ENCODE results near the gene E4F1. TPM values are rescaled to one million over a fixed set of nuclear protein-coding genes. Genes with fewer than 3 reads are reported as not detected.

E4F1 gene
- total RNA-seq, 2 experiments from 2014 or later: 33.8 to 34.3 TPM

DNA sequence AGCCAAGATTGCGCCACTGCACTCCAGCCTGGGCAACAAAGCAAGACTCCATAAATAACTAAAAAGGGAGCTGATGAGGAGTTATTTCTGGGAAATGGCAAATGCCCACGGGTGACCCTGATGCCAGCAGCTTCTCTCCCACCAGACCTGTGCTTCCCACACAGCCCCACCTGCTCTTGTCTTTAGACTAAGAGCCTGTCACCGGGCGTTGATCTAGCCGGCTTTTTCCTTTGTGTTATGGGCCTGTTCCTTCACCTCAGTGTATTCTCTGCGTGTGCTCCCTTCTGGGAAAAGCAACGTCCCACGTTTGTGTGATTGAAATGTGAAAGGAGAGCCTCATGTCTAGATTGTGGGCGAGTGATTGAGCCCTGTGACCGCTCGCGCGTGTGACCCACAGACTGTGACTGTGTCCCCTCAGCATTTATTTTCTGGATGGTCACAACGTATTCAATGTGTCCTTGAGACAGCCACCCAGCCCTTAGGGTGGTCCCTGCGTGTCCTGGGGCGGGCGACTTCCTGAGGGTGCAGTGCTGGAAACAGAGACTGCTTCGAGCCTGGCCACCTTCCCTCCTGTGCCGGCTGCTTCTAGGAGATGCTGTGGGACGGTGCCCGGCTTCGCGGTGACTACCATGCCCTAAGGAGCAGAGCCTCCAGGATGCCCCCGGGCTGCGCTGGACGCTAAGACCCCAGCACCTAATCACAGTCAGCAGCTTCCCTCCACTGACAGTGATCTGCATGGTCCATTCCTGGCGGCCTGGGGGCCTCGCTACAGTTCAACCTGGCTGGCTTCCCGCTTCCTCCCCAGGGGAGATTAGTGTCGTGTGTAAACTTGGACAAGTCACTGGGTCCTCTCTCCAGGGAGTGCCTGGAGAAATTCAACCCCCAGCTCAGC lies 52.3 kb downstream of the E4F1 start:
- Mint-ChIP-seq H3K4me1 (ENCODE audit: low read depth) (peaks cover 1% of the 10 kb centered on the region), H3K36me3 (ENCODE audit: low read depth) (no peaks in the 10 kb centered on the region), H3K9me3 (ENCODE audit: insufficient read depth) (no peaks in the 10 kb centered on the region), H3K4me3 (no peak overlapping the region), H3K27me3 (ENCODE audit: low read depth) (no peaks in the 10 kb centered on the region), H3K27ac (no peak overlapping the region)
- ATAC-seq (no peak), DNase-seq (no peak)
- ChIA-PET CTCF (no interaction called here), POLR2A (no interaction called here)

DNA sequence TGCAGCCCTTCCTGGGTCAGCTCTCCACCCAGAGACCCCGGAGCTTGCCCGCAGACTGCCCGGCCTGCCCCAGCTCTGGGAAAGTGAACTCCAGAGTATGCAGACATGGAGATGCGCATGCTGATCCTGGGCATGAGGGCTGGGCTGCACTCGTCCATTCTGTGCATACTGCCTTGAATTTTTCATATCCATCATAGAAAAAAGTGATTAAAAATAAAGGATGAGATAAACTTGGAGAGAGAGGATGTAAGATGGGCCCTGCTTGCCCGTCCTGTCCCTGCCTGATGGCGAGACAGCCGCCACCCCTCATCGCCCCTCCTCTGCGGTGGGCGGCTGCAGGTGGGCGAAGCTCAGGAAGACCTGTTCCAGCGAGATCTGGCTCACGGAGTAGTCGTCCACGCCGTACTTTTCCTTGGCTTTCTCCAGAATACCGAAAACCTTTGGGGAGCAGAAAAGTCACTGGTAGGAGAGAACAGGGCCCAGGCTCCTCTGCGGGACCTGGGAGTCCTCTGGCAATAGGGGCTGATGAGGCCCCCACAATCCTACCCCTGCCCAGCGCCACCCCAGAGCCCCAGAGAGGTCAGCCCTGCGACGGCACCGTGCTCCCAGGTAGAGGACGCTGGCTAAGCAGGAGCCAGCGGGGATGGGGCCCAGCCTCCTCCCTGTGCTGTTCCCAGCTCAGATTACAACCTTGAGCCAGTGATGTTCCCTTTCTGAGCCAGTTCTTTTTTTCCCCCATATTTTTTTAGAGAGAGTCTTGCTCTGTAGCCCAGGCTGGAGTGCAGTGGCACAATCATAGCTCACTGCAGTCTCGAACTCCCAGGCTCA lies 53.2 kb downstream of the E4F1 start:
- ATAC-seq (no peak), DNase-seq (no peak)
- POLR2A ChIA-PET: no interaction called here
- no peaks in the 10 kb centered on the region for H3K4me1 Mint-ChIP-seq (ENCODE audit: low read depth)
- no peak overlapping the region for H3K4me3 Mint-ChIP-seq
- H3K27me3 Mint-ChIP-seq (ENCODE audit: low read depth): no peaks in the 10 kb centered on the region
- no peaks in the 10 kb centered on the region for H3K36me3 Mint-ChIP-seq (ENCODE audit: low read depth)
- no peak overlapping the region for H3K27ac Mint-ChIP-seq
- CTCF ChIA-PET: no interaction called here
- no peaks in the 10 kb centered on the region for H3K9me3 Mint-ChIP-seq (ENCODE audit: insufficient read depth)

- H3K4me1 Mint-ChIP-seq (ENCODE audit: low read depth): no peaks in the 10 kb centered on the region
- no peaks in the 10 kb centered on the region for H3K27me3 Mint-ChIP-seq (ENCODE audit: low read depth)
- H3K4me3 Mint-ChIP-seq: no peak overlapping the region
- POLR2A ChIA-PET: no interaction called here
- no peak for DNase-seq
- H3K9me3 Mint-ChIP-seq (ENCODE audit: insufficient read depth): no peaks in the 10 kb centered on the region
- CTCF ChIA-PET: no interaction called here
- no peaks in the 10 kb centered on the region for H3K36me3 Mint-ChIP-seq (ENCODE audit: low read depth)
- no peak overlapping the region for H3K27ac Mint-ChIP-seq
- no peak for ATAC-seq
Measured at GRCh38 chr16:2277466-2278271, 54.3 kb downstream of the E4F1 start.

DNA sequence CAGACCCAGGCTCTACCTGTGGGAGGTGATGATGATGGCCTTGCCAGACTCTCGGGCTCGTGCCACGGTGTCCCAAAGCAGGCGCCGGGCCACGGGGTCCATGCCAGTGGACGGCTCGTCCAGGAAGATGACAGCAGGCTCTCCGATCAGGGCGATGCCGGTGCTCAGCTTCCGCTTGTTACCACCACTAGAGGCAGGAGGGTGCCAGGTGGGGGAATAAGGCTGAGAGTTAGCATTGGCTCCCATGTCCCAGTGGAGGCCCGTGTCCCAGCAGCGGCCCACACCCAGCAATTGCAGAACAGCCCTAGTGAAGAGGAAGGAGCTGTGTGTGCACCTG lies 54.8 kb downstream of the E4F1 start:
- no peak overlapping the region for H3K4me3 Mint-ChIP-seq
- CTCF ChIA-PET: interaction anchor here (0.9 to 1.2 kb wide), 2 partner anchors 8 to 19 kb away, joined by 4 read pairs; no protein-coding TSS in a partner anchor
- H3K4me1 Mint-ChIP-seq (ENCODE audit: low read depth): no peaks in the 10 kb centered on the region

DNA sequence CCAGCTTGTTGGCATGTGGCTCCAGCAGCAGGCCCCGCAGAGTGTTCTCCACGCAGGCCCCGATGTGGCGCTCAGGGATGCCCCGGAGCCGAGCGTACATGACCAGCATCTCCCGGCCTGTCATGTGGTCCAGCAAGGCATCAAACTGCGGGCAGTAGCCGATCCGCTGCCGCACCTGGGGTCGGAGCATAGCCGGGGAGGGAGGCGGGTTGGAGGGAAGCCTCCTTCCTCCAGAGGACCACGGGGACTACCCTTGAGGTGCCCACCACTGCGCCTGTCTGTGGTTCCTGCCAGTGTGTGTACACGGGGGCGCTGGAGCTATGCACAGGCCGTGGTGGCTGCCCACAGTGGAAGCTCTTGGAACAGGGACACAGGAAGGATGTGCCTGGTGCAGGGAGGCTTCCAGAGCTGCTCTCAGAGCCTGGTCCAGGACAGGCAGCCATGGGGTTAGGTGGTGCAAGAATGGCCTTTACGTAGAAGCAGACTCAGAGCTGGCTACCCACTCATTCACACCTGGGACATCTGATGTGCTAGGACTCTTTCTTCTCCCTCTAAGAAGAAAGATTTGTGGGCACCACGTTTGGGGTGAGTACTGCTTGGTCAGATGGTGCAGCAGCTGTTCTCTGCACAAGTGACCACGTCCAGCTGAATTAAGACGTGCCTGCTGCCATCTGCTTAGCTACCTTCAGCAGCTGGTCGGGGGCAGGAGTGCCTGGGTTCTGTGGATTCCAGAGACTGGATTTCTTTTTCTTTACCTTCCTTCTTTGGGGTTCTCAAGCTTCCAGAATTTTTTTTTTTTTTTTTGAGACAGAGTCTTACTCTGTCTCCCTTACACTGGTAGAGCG lies 55.8 kb downstream of the E4F1 start:
- POLR2A ChIA-PET: interaction anchor here (1.1 to 1.3 kb wide), 2 partner anchors 9 to 10 kb away, joined by 3 read pairs; no protein-coding TSS in a partner anchor
- ATAC-seq: no peak
- CTCF ChIA-PET: interaction anchor here (0.9 to 1.2 kb wide), 2 partner anchors 9 to 18 kb away, joined by 4 read pairs; no protein-coding TSS in a partner anchor
- DNase-seq: no peak
- Mint-ChIP-seq H3K27me3 (ENCODE audit: low read depth) (no peaks in the 10 kb centered on the region), H3K36me3 (ENCODE audit: low read depth) (no peaks in the 10 kb centered on the region), H3K9me3 (ENCODE audit: insufficient read depth) (no peaks in the 10 kb centered on the region), H3K4me3 (no peak overlapping the region), H3K4me1 (ENCODE audit: low read depth) (no peaks in the 10 kb centered on the region), H3K27ac (no peak overlapping the region)

More for the DNA sequence above, 54.8 kb downstream of the E4F1 start:
- no peaks in the 10 kb centered on the region for H3K27me3 Mint-ChIP-seq (ENCODE audit: low read depth)
- POLR2A ChIA-PET: interaction anchor here (1.3 kb wide), 1 partner anchor 9 kb away, joined by 3 read pairs; no protein-coding TSS in a partner anchor
- ATAC-seq (no peak), DNase-seq (no peak)
- H3K36me3 Mint-ChIP-seq (ENCODE audit: low read depth): no peaks in the 10 kb centered on the region
- no peak overlapping the region for H3K27ac Mint-ChIP-seq
- H3K9me3 Mint-ChIP-seq (ENCODE audit: insufficient read depth): no peaks in the 10 kb centered on the region

GRCh38 chr16:2280461-2280860 lies 57.1 kb downstream of the E4F1 start:
- CTCF ChIA-PET: interaction anchor here (1.4 kb wide), 1 partner anchor 60 kb away, joined by 3 read pairs; the partner anchor contains the start of gene ABCA3
- H3K27ac Mint-ChIP-seq: no peak overlapping the region
- no peak for ATAC-seq
- H3K36me3 Mint-ChIP-seq (ENCODE audit: low read depth): no peaks in the 10 kb centered on the region
- H3K27me3 Mint-ChIP-seq (ENCODE audit: low read depth): no peaks in the 10 kb centered on the region
- no peak for DNase-seq
- POLR2A ChIA-PET: interaction anchor here (1.1 to 1.4 kb wide), 2 partner anchors 8 to 233 kb away, joined by 3 read pairs; no protein-coding TSS in a partner anchor
- no peaks in the 10 kb centered on the region for H3K9me3 Mint-ChIP-seq (ENCODE audit: insufficient read depth)
- no peaks in the 10 kb centered on the region for H3K4me1 Mint-ChIP-seq (ENCODE audit: low read depth)
- no peak overlapping the region for H3K4me3 Mint-ChIP-seq

- ChIA-PET POLR2A (interaction anchor here (0.6 to 1.4 kb wide), 2 partner anchors 232 to 672 kb away, joined by 3 to 5 read pairs; no protein-coding TSS in a partner anchor), CTCF (interaction anchor here (1.4 kb wide), 1 partner anchor 59 kb away, joined by 3 read pairs; the partner anchor contains the start of gene ABCA3)
Measured at GRCh38 chr16:2280981-2281542, 57.7 kb downstream of the E4F1 start.

GRCh38 chr16:2282262-2282661 lies 58.9 kb downstream of the E4F1 start:
- H3K9me3 Mint-ChIP-seq (ENCODE audit: insufficient read depth): no peaks in the 10 kb centered on the region
- no peaks in the 10 kb centered on the region for H3K27me3 Mint-ChIP-seq (ENCODE audit: low read depth)
- H3K4me3 Mint-ChIP-seq: no peak overlapping the region
- CTCF ChIA-PET: no interaction called here
- POLR2A ChIA-PET: interaction anchor here (1.0 kb wide), 1 partner anchor 9 kb away, joined by 3 read pairs; no protein-coding TSS in a partner anchor
- no peaks in the 10 kb centered on the region for H3K36me3 Mint-ChIP-seq (ENCODE audit: low read depth)
- DNase-seq (no peak), ATAC-seq (no peak)
- H3K27ac Mint-ChIP-seq: no peak overlapping the region
- no peaks in the 10 kb centered on the region for H3K4me1 Mint-ChIP-seq (ENCODE audit: low read depth)

More at GRCh38 chr16:2280981-2281542, 57.7 kb downstream of the E4F1 start:
- Mint-ChIP-seq H3K27ac (no peak overlapping the region), H3K9me3 (ENCODE audit: insufficient read depth) (no peaks in the 10 kb centered on the region), H3K4me3 (no peak overlapping the region), H3K36me3 (ENCODE audit: low read depth) (no peaks in the 10 kb centered on the region), H3K4me1 (ENCODE audit: low read depth) (no peaks in the 10 kb centered on the region), H3K27me3 (ENCODE audit: low read depth) (no peaks in the 10 kb centered on the region)
- ATAC-seq (no peak), DNase-seq (no peak)

GRCh38 chr16:2282866-2283555 lies 59.6 kb downstream of the E4F1 start:
- ChIA-PET CTCF (no interaction called here), POLR2A (interaction anchor here (1.0 kb wide), 1 partner anchor 9 kb away, joined by 3 read pairs; no protein-coding TSS in a partner anchor)
- no peak for DNase-seq
- H3K27ac Mint-ChIP-seq: no peak overlapping the region
- H3K9me3 Mint-ChIP-seq (ENCODE audit: insufficient read depth): no peaks in the 10 kb centered on the region
- H3K27me3 Mint-ChIP-seq (ENCODE audit: low read depth): no peaks in the 10 kb centered on the region
- no peaks in the 10 kb centered on the region for H3K36me3 Mint-ChIP-seq (ENCODE audit: low read depth)
- ATAC-seq: no peak
- no peak overlapping the region for H3K4me3 Mint-ChIP-seq
- no peaks in the 10 kb centered on the region for H3K4me1 Mint-ChIP-seq (ENCODE audit: low read depth)
